Hepatocyte (in vitro differentiated cells): ENCODE measurements around the gene PTPRT.

ENCODE experiments used
- CTCF ChIP-seq: fragments of 200-600 bp; sonication (generic); IDR thresholded peaks from 2 replicates; pipeline ENCODE4 v1.5.1; 2016; ENCODE audit warnings: antibody characterized with exemption, mild to moderate bottlenecking; ENCODE audit not compliant: poor library complexity
- EZH2 ChIP-seq: fragments of 200-600 bp; sonication (generic); IDR thresholded peaks from 2 replicates; pipeline ENCODE4 v1.6.1; 2016; ENCODE audit warnings: antibody characterized with exemption, mild to moderate bottlenecking, borderline replicate concordance
- EZH2phosphoT487 ChIP-seq: fragments of 200-600 bp; sonication (generic); IDR thresholded peaks from one replicate; pipeline ENCODE4 v1.6.1; 2018; ENCODE audit warnings: antibody characterized with exemption, mild to moderate bottlenecking, low read depth, moderate library complexity; ENCODE audit not compliant: unreplicated experiment, severe bottlenecking

- no peak for TF ChIP-seq CTCF
- no peak for TF ChIP-seq EZH2
- TF ChIP-seq EZH2phosphoT487 = no peak
Measured at GRCh38 chr20:42352096-42352495, 837.6 kb downstream of the PTPRT start.
